GM21717 (cell line): ENCODE results near the gene GNB5.

Source experiments
- ATAC-seq: cut with Tn5 transposase; IDR thresholded peaks from one replicate; pipeline ENCODE4 v1.9.1; 2021; ENCODE audit warnings: mild to moderate bottlenecking, moderate library complexity; ENCODE audit not compliant: unreplicated experiment

Gene GNB5

GRCh38 chr15:52208306-52208946, 17.2 kb upstream of the GNB5 start:
- peak; percentile 68 for ATAC-seq

- no peak for ATAC-seq
These were observed 16.0 kb upstream of the GNB5 start for GRCh38 chr15:52207191-52207590.

GRCh38 chr15:52206446-52206845, 15.3 kb upstream of the GNB5 start:
- no peak for ATAC-seq

GRCh38 chr15:52204657-52205056, 13.5 kb upstream of the GNB5 start:
- no peak for ATAC-seq

- ATAC-seq = no peak
These were observed 9.7 kb upstream of the GNB5 start for GRCh38 chr15:52200831-52201365.

- no peak for ATAC-seq
These were observed 8.1 kb upstream of the GNB5 start for GRCh38 chr15:52199271-52199670.

- ATAC-seq = no peak
These were observed 5.7 kb upstream of the GNB5 start for GRCh38 chr15:52196891-52197290.

- no peak for ATAC-seq
These were observed 2.6 kb upstream of the GNB5 start for GRCh38 chr15:52193791-52194190.

GRCh38 chr15:52193321-52193720, 2.1 kb upstream of the GNB5 start:
- no peak for ATAC-seq

GRCh38 chr15:52186651-52187486, 4.3 kb downstream of the GNB5 start:
- no peak for ATAC-seq

GRCh38 chr15:52185151-52185561, 6.0 kb downstream of the GNB5 start:
- no peak for ATAC-seq

GRCh38 chr15:52184721-52185120, 6.5 kb downstream of the GNB5 start:
- no peak for ATAC-seq

- ATAC-seq = no peak
These were observed 7.5 kb downstream of the GNB5 start for GRCh38 chr15:52183562-52184173.

GRCh38 chr15:52181938-52182780, 9.0 kb downstream of the GNB5 start:
- ATAC-seq = no peak

- ATAC-seq = no peak
These were observed 10.2 kb downstream of the GNB5 start for GRCh38 chr15:52180851-52181450.

GRCh38 chr15:52180196-52180835, 10.9 kb downstream of the GNB5 start:
- peak; percentile 29 for ATAC-seq

GRCh38 chr15:52179278-52180195, 11.7 kb downstream of the GNB5 start:
- ATAC-seq = peak; percentile 81

GRCh38 chr15:52178765-52179164, 12.4 kb downstream of the GNB5 start:
- ATAC-seq = no peak

GRCh38 chr15:52172869-52173268, 18.3 kb downstream of the GNB5 start:
- no peak for ATAC-seq
